K562 treated with DMSO at 1 percent for 24 hours (cell line): ENCODE measurements around the gene CSNK1D. TPM values are rescaled to one million over a fixed set of nuclear protein-coding genes. Genes with fewer than 3 reads are reported as not detected.

Experiments
- total RNA-seq: library from RNA; unstranded; fragments of 300-600 nt; gene quantifications from 2 replicates; pipeline ENCODE4 v1.2.3, GENCODE V29; 2022; ENCODE audit warnings: low read depth; ENCODE audit not compliant: insufficient read depth

The CSNK1D gene
- total RNA-seq = 165 and 173 TPM in 2 replicates

DNA sequence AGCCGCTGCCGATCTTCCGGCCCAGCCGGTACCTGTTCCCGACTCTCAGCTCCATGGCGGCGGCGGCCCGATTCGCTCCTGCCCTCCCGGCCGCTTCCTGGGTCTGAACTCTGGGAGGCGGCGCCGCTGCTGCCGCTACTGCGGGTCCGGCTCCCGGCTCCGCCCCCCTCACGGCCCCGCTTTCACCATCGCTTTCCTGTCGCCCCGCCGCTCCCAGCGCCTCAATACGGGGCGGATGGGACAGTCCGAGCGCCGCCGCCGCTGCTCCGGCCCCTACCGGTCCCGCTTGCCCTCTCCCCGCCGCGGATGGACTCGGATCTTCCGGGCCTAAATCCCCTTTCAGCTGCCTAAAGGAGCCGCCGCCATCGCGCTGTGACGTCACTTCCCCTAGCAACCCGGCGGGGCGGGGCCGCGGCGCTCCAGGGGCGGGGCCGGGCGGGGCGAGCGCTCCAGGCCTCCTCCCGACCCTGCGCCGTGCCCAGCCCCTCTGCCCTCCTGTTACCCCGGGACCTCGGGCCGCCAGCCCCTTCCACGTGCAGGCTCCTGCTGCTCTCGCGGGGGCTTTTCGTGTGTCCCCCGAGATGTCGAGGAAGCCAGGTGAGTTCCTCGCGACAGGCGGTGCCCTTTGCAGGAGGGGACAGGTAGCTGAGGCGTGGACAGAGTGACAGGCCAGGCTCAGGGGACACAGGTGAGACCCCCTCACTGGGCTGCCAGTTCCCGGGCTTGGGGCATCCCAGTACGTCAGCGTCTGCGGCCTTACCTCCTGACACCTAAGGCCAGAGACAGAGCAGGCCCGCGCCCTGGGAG is at the start of gene CSNK1D:
TSS of gene CSNK1D (minus strand) at position 374 of the 807 bp plus-strand sequence. CDS start at position 55, 319 bp downstream.

DNA sequence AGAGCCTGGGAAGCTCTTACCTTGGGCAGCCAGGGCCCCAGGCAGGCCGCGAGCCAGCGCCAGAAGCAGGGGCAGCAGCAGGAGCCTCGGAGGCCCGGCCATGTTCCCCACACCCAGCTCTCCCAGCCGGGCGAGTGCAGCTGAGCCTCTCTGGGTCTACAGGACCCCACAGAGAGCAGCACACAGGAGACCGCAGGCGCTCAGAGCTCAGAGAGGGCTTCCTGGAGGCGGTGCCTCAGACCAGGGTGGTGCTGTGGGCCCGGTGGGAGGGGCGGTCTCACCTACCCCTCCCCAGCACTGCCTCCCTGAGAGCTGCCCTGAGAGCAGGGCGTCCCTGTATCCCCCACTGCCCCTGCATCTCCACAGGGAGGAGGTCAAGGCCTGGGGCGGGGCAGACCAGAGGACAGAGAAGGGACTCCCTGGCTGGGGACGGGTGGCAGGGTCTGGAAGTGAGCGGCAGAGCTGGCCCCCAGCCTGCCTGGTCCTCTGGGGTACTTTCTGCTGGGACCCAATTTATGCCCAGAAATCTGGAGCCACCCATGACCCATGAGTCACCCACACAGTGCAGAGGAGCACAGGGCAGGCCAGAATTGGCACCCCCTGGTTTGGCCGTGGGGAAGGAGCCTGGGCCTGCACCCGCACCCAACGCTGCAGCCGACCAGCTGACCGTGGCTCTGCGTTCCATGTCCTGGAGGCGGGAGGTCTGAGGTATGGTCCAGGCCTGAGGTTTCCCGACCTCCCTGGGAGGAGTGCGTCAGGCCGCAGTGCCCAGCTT is 44.1 kb upstream of the CSNK1D start, which contains the start of gene CD7:
TSS of gene CD7 (minus strand) at position 215 of the 775 bp plus-strand sequence. CDS start at position 102, 113 bp downstream.

DNA sequence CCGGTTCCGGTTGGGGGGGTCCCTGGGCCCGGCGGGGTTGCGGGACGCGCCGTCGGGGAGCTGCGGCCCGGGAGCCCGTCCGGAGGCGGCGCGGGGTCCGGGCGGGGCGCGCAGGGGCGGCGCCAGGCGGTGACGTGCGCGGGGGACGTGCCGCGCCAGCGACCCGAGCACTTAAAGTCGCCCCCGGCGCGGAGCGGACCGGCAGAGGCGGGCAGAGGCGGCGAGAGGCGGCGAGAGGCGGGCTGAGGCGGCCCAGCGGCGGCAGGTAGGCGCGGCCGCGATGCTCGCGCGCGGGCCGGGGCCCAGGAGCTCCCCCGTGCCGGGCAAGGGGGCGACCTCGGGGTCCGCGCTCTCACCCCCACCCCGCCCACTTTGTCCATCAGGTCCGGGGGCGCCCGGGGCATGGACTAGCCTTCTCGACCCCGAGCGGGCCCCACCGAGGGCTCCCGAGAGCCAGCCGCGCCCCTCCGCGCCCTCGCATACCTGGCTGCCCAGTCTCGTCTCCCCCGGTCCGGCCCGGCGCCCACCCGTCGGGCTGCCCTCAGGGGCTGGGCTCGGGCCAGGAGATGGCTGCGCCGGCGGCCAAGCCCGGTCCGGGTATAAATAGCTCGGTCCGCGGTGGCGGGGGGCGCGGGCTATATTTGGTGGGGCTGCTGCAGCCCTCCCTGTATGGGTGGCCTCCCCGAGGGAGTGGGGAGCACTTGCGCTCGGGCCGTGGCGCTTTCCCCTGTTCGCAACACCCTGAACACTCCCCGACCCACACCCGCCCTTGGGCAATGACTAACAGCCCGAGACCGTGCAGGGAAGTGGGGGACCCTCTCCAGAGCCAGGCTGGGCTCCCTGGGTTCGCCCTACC is 44.4 kb downstream of the CSNK1D start, which contains the start of gene SLC16A3:
TSS of gene SLC16A3 (plus strand) at position 201 of the 856 bp plus-strand sequence. CDS start 6,967 bp downstream, outside the sequence.

DNA sequence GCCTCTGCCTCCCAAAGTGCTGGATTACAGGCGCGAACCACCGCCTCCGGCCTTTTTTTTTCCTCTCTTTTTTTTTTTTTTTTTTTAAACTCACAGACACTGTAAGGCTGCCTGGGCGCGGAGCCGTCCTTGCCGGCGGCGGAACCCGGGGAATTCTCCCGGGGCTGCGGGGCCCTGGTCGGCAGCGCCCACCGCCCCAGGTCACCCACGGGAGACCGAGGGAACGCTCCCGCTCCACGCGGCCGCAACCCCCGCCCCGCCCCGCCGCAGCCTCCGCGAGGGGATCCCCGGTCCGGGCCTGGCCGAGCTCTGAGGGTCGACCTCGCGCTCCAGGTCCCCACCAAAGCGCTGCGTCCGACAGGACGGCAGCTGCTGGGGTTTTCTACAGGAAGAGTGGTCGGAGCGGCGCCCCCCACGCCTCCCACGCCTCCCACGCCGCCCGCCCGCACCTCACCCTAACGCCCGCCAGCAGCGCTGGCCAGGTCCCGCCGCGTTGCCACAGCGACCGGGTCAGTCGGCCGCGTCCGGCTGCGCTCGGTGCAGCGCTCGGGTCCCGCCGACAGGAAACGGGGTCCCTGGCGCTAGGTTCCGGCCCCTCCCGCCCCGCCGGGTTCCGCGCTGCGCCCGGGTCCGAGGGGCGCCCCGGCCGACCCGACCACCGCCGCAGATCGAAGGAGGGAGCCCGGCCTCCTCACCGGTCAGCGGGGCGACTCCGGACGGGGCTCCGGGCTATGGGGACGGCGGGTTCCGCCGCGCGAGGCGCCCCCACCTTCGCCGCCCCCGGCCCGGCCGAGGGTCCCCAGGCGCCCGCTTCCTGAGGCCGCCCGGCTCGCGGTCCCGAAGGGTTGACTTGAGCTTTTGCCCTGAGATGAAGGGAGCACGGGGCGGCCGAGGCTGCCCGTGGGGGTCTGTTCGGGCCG is 60.9 kb downstream of the CSNK1D start, which contains the start of gene CCDC57:
TSS of gene CCDC57 (minus strand) at position 512 of the 920 bp plus-strand sequence. CDS start 10,898 bp downstream, outside the sequence.

Other genes starting within 250 kb of the CSNK1D start
- 64.4 and 76.8 TPM in 2 replicates for gene RAC3, start 242.0 kb downstream of the CSNK1D start, total RNA-seq
- gene DCXR, start 236.0 kb downstream of the CSNK1D start, total RNA-seq = 391 and 415 TPM in 2 replicates
- gene RFNG, start 221.9 kb downstream of the CSNK1D start, total RNA-seq = 33.5 and 41.3 TPM in 2 replicates
- 156 and 180 TPM in 2 replicates for gene GPS1, start 221.8 kb downstream of the CSNK1D start, total RNA-seq
- gene DUS1L, start 207.9 kb downstream of the CSNK1D start, total RNA-seq = 220 and 240 TPM in 2 replicates
- 161 and 174 TPM in 2 replicates for gene FASN, start 175.5 kb downstream of the CSNK1D start, total RNA-seq
- gene CCDC57, start 60.9 kb downstream of the CSNK1D start, total RNA-seq = 13.4 and 16.2 TPM in 2 replicates
- gene SLC16A3, start 44.7 kb downstream of the CSNK1D start, total RNA-seq = 3.5 and 5.1 TPM in 2 replicates
- gene CD7, start 43.9 kb upstream of the CSNK1D start, total RNA-seq = not detected in 2 replicates
- not detected in 2 replicates for gene SECTM1, start 60.1 kb upstream of the CSNK1D start, total RNA-seq
- 2.7 and 3.2 TPM in 2 replicates for gene TEX19, start 85.5 kb upstream of the CSNK1D start, total RNA-seq
- 0.22 TPM in 1 of 2 replicates, not detected in the other for gene UTS2R, start 98.1 kb upstream of the CSNK1D start, total RNA-seq
- gene HEXD, start 144.6 kb upstream of the CSNK1D start, total RNA-seq = 33.6 and 44.4 TPM in 2 replicates
- gene OGFOD3, start 144.9 kb upstream of the CSNK1D start, total RNA-seq = 32.0 and 33.3 TPM in 2 replicates
- gene CYBC1, start 177.1 kb upstream of the CSNK1D start, total RNA-seq = 92.7 and 102 TPM in 2 replicates
- 354 and 357 TPM in 2 replicates for gene NARF, start 185.0 kb upstream of the CSNK1D start, total RNA-seq
- gene FOXK2, start 246.0 kb upstream of the CSNK1D start, total RNA-seq = 48.2 and 54.4 TPM in 2 replicates